HCT116 (cell line): Measurements from ENCODE around the gene STXBP3. TPM values are rescaled to one million over a fixed set of nuclear protein-coding genes. Genes with fewer than 3 reads are reported as not detected.

Experiments used
- ATAC-seq: fragments of 200-7000 bp; cut with Tn5 transposase; 2 replicates; pipeline ENCODE4 v1.9.1; 2020; ENCODE audit warnings: mild to moderate bottlenecking, moderate library complexity
- BruUV-seq: library from RNA; stranded (reverse); fragments of 400-500 nt; replicated peaks from 2 replicates; lab custom pipeline; 2021; lab: Mats Ljungman, UMichigan
- CTCF ChIA-PET: fragments of 300-600 bp; sonication (Branson Sonifier 250); formaldehyde crosslinking; loops from one replicate; lab custom pipeline; 2021; ENCODE audit warnings: antibody characterized with exemption; lab: Charles Lee
- POLR2A ChIA-PET: fragments of 300-600, 350-600 bp; sonication (Branson Sonifier 250); formaldehyde crosslinking; loops from one replicate; lab custom pipeline; 2021; ENCODE audit warnings: antibody characterized with exemption; lab: Charles Lee
- RAD21 ChIA-PET, 2 experiments: fragments of 300-600 bp; sonication (Branson Sonifier 250); formaldehyde crosslinking; loops; one replicate each; lab custom pipeline; 2023; ENCODE audit warnings: low total read pairs in 2 of 2; ENCODE audit not compliant: uncharacterized antibody in 2 of 2, unreplicated experiment in 2 of 2, low non-redundant PET in 1 of 2; lab: Charles Lee
- DNase-seq: peaks from one replicate; pipeline ENCODE4 v3.0.0-alpha.2; 2010; ENCODE audit warnings: low read depth, low spot score
- H2AFZ ChIP-seq: fragments of 200-600 bp; shearing (Covaris generic), sonication (generic); 2 replicates; pipeline ENCODE4 v1.6.1; 2017; ENCODE audit warnings: low read depth, mixed run types, mixed read lengths, antibody characterized with exemption, low read length; ENCODE audit not compliant: poor library complexity, severe bottlenecking
- H3K27ac ChIP-seq: 2 replicates; pipeline ENCODE4 v1.5.1; 2012; ENCODE audit warnings: low read depth, low read length
- H3K27me3 ChIP-seq: fragments of 200-600 bp; sonication (generic); 2 replicates; pipeline ENCODE4 v1.6.1; 2016; ENCODE audit warnings: mixed run types, low read length, mixed read lengths; ENCODE audit not compliant: insufficient read depth
- H3K36me3 ChIP-seq, 2 experiments: fragments of 200-500 bp in 1 of 2; fragments of 200-600 bp in 1 of 2; sonication (Bioruptor generic) in 1 of 2; sonication (generic) in 1 of 2; 2 replicates each; pipeline versions ENCODE4 v1.5.1 to v1.6.1; 2014 to 2016; ENCODE audit warnings: low read length in 2 of 2, inconsistent platforms in 1 of 2, mixed read lengths in 1 of 2, mixed run types in 1 of 2; ENCODE audit not compliant: insufficient read depth in 2 of 2, control insufficient read depth in 1 of 2
- H3K4me1 ChIP-seq, 2 experiments: fragments of 200-600 bp in 1 of 2; sonication (generic) in 1 of 2; 2 replicates each; pipeline versions ENCODE4 v1.5.1 to v1.6.1; 2012 to 2017; ENCODE audit warnings: low read length in 2 of 2, inconsistent platforms in 1 of 2, mild to moderate bottlenecking in 1 of 2, mixed read lengths in 1 of 2, mixed run types in 1 of 2, moderate library complexity in 1 of 2; ENCODE audit not compliant: insufficient read depth in 2 of 2, control insufficient read depth in 1 of 2
- H3K4me2 ChIP-seq: fragments of 200-600 bp; sonication (generic); 2 replicates; pipeline ENCODE4 v1.6.1; 2017; ENCODE audit warnings: mixed run types, low read length, mixed read lengths
- H3K4me3 ChIP-seq, 2 experiments: fragments of 200-600 bp in 1 of 2; sonication (generic) in 1 of 2; replicated peaks in 1 of 2; 2 replicates each; pipeline ENCODE4 v1.5.1; 2011 to 2016; ENCODE audit warnings: low read length in 2 of 2, control low read depth in 1 of 2, low read depth in 1 of 2, mild to moderate bottlenecking in 1 of 2, mixed read lengths in 1 of 2, mixed run types in 1 of 2
- H3K79me2 ChIP-seq: fragments of 200-600 bp; sonication (generic); 2 replicates; pipeline ENCODE4 v1.6.1; 2017; ENCODE audit warnings: mild to moderate bottlenecking, mixed run types, low read length, moderate library complexity, mixed read lengths; ENCODE audit not compliant: insufficient read depth
- H3K9ac ChIP-seq: fragments of 200-600 bp; sonication (generic); 2 replicates; pipeline ENCODE4 v1.6.1; 2016; ENCODE audit warnings: low read length, mixed read lengths
- H3K9me2 ChIP-seq: fragments of 200-600 bp; sonication (generic), shearing (Covaris generic); 2 replicates; pipeline ENCODE4 v1.6.1; 2017; ENCODE audit warnings: mixed run types, mild to moderate bottlenecking, moderate library complexity; ENCODE audit not compliant: insufficient read depth
- H3K9me3 ChIP-seq, 2 experiments: fragments of 200-500 bp in 1 of 2; fragments of 200-600 bp in 1 of 2; sonication (Bioruptor generic) in 1 of 2; sonication (generic) in 1 of 2; 2 replicates each; pipeline ENCODE4 v1.6.1; 2014 to 2017; ENCODE audit warnings: low read length in 2 of 2, mixed read lengths in 2 of 2, inconsistent platforms in 1 of 2, low read depth in 1 of 2, mild to moderate bottlenecking in 1 of 2, mixed run types in 1 of 2, moderate library complexity in 1 of 2; ENCODE audit not compliant: control insufficient read depth in 1 of 2, insufficient read depth in 1 of 2
- H4K20me1 ChIP-seq: fragments of 200-600 bp; sonication (generic), shearing (Covaris generic); 2 replicates; pipeline ENCODE4 v1.6.1; 2017; ENCODE audit warnings: mixed run types, mild to moderate bottlenecking, moderate library complexity; ENCODE audit not compliant: insufficient read depth
- EGR1 ChIP-seq: IDR thresholded peaks from 2 replicates; pipeline ENCODE4 v1.6.1; 2012; ENCODE audit warnings: low read depth
- ELF1 ChIP-seq: IDR thresholded peaks from 2 replicates; pipeline ENCODE4 v1.6.1; 2012; ENCODE audit warnings: low read depth, borderline replicate concordance
- EZH2 ChIP-seq: fragments of 200-600 bp; sonication (generic); IDR thresholded peaks from 2 replicates; pipeline ENCODE4 v1.6.1; 2017; ENCODE audit warnings: antibody characterized with exemption, mixed run types
- EZH2phosphoT487 ChIP-seq: fragments of 200-600 bp; IDR thresholded peaks from 2 replicates; pipeline ENCODE4 v1.6.1; 2018; ENCODE audit warnings: antibody characterized with exemption, borderline replicate concordance
- FOSL1 ChIP-seq: IDR thresholded peaks from 2 replicates; pipeline ENCODE4 v1.6.1; 2012; ENCODE audit warnings: low read depth
- JUND ChIP-seq: IDR thresholded peaks from 2 replicates; pipeline ENCODE4 v1.6.1; 2012
- SIN3A ChIP-seq: IDR thresholded peaks from 2 replicates; pipeline ENCODE4 v1.6.1; 2012; ENCODE audit warnings: low read depth
- SP1 ChIP-seq: IDR thresholded peaks from 2 replicates; pipeline ENCODE4 v1.6.1; 2012; ENCODE audit warnings: low read depth
- TCF7L2 ChIP-seq: IDR thresholded peaks from 2 replicates; pipeline ENCODE4 v1.7.0; 2011; ENCODE audit warnings: borderline replicate concordance, inconsistent platforms; ENCODE audit not compliant: insufficient read depth, insufficient read length; ENCODE audit errors: extremely low read depth
- intact Hi-C: fragments of 100-400 bp; cut with micrococcal nuclease; formaldehyde crosslinking; loops from 2 replicates; pipeline ENCODE4 v1.10.0; 2022
- total RNA-seq: library from RNA; stranded (reverse); gene quantifications from one replicate; pipeline ENCODE4 v1.2.1, GENCODE V29; 2021; ENCODE audit not compliant: unreplicated experiment
- TF ChIP-seq, protein P1 (sequence below): IDR thresholded peaks from 2 replicates; pipeline ENCODE4 v1.6.1; 2011; ENCODE audit warnings: mild to moderate bottlenecking, low read length, moderate library complexity; ENCODE audit not compliant: insufficient replicate concordance; ENCODE audit errors: extremely low read depth
- TF ChIP-seq, protein P2 (sequence below): IDR thresholded peaks from 2 replicates; pipeline ENCODE4 v1.6.1; 2012
- TF ChIP-seq, protein P3 (sequence below), 3 experiments: fragments of 200-600 bp in 1 of 3; sonication (generic) in 1 of 3; IDR thresholded peaks in 2 of 3; conservative IDR thresholded peaks in 1 of 3; 2 replicates each; pipeline ENCODE4 v1.5.1; 2012 to 2017; ENCODE audit warnings: low read depth in 2 of 3, low read length in 2 of 3, antibody characterized with exemption in 1 of 3, borderline replicate concordance in 1 of 3, control low read depth in 1 of 3, mild to moderate bottlenecking in 1 of 3, mixed read lengths in 1 of 3, mixed run types in 1 of 3, moderate library complexity in 1 of 3; ENCODE audit not compliant: insufficient read depth in 1 of 3
- TF ChIP-seq, protein P4 (sequence below): IDR thresholded peaks from 2 replicates; pipeline ENCODE4 v1.6.1; 2012

Gene STXBP3
- total RNA-seq, 1 experiment from 2014 or later: 22.6 TPM

DNA sequence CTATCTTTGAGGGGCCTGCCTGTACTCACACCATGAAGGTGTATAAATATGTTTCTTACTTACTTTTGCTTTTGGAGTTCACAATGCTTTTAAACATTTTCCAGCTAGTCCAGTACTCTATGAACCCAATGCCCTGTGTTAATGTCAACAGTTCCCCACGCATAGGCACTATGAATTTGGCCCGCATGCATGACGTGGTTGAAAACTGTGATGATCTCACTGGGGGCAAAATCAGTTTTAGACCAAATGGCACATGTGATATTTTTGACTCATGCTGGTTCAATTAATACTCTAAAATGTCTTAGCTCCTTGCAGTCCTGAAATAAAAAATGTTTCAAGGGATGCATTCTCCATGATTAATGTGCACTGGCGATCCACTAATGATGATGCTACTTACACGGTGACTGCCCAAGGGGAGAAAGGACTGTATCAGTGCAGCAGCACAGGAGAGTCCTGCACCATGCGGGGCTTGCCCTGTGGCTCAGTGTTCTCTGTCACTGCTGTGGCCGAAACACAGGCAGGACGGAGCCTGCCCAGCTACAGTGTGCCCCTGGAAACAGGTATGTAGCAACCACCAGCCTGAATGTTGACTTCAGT is 18.0 kb upstream of the STXBP3 start:
- Histone ChIP-seq H3K9me2 (no peaks in the 10 kb centered on the region), H3K4me3 (no peak overlapping the region), H4K20me1 (no peaks in the 10 kb centered on the region), H2AFZ (no peak overlapping the region), H3K79me2 (no peaks in the 10 kb centered on the region), H3K9me3 (no peaks in the 10 kb centered on the region), H3K36me3 (no peaks in the 10 kb centered on the region)
- POLR2A ChIA-PET: no interaction called here
- BruUV-seq: no TSS peak
- ATAC-seq: no peak
- intact Hi-C loops: no loop called here
- TF ChIP-seq EZH2phosphoT487 (no peak), EGR1 (no peak), JUND (no peak), ELF1 (no peak), FOSL1 (no peak), SP1 (no peak), EZH2 (no peak), TCF7L2 (no peak), SIN3A (no peak)
- TF ChIP-seq, protein P1, sequence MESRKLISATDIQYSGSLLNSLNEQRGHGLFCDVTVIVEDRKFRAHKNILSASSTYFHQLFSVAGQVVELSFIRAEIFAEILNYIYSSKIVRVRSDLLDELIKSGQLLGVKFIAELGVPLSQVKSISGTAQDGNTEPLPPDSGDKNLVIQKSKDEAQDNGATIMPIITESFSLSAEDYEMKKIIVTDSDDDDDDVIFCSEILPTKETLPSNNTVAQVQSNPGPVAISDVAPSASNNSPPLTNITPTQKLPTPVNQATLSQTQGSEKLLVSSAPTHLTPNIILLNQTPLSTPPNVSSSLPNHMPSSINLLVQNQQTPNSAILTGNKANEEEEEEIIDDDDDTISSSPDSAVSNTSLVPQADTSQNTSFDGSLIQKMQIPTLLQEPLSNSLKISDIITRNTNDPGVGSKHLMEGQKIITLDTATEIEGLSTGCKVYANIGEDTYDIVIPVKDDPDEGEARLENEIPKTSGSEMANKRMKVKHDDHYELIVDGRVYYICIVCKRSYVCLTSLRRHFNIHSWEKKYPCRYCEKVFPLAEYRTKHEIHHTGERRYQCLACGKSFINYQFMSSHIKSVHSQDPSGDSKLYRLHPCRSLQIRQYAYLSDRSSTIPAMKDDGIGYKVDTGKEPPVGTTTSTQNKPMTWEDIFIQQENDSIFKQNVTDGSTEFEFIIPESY: no peak
- TF ChIP-seq, protein P2, sequence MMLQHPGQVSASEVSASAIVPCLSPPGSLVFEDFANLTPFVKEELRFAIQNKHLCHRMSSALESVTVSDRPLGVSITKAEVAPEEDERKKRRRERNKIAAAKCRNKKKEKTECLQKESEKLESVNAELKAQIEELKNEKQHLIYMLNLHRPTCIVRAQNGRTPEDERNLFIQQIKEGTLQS: no peak
- TF ChIP-seq, protein P3, sequence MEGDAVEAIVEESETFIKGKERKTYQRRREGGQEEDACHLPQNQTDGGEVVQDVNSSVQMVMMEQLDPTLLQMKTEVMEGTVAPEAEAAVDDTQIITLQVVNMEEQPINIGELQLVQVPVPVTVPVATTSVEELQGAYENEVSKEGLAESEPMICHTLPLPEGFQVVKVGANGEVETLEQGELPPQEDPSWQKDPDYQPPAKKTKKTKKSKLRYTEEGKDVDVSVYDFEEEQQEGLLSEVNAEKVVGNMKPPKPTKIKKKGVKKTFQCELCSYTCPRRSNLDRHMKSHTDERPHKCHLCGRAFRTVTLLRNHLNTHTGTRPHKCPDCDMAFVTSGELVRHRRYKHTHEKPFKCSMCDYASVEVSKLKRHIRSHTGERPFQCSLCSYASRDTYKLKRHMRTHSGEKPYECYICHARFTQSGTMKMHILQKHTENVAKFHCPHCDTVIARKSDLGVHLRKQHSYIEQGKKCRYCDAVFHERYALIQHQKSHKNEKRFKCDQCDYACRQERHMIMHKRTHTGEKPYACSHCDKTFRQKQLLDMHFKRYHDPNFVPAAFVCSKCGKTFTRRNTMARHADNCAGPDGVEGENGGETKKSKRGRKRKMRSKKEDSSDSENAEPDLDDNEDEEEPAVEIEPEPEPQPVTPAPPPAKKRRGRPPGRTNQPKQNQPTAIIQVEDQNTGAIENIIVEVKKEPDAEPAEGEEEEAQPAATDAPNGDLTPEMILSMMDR (IDR thresholded peaks at IDR 0.05 in 2 of 3, conservative IDR thresholded peaks at IDR 0.05 in 1 of 3; ENCODE audit: borderline replicate concordance in 1 of 3, insufficient read depth in 1 of 3, low read depth in 2 of 3, low read length in 2 of 3): no peak
- TF ChIP-seq, protein P4, sequence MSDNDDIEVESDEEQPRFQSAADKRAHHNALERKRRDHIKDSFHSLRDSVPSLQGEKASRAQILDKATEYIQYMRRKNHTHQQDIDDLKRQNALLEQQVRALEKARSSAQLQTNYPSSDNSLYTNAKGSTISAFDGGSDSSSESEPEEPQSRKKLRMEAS: no peak
- TF ChIP-seq, all 23 proteins: peak for 0
- Histone ChIP-seq H3K9ac (no peak overlapping the region), H3K27me3 (no peaks in the 10 kb centered on the region), H3K27ac (no peak overlapping the region), H3K4me2 (no peak overlapping the region), H3K4me1 (no peaks in the 10 kb centered on the region)
- RAD21 ChIA-PET: no interaction called here
- CTCF ChIA-PET: no interaction called here
- no peak for DNase-seq
